Measurements from ENCODE around the gene THOP1.
"Not testable (repeated sequence)": the region's sequence is repeated elsewhere in the genome, so short reads cannot be mapped to it uniquely, and the experiment has no call there.

The THOP1 gene

GRCh38 chr19:2779121-2779740 is 6.1 kb upstream of the THOP1 start:
- DNase-seq (ENCODE audit: low read depth, low spot score): no peak
- no peak overlapping the region for H3K4me3 ChIP-seq (ENCODE audit: low read length)

DNA sequence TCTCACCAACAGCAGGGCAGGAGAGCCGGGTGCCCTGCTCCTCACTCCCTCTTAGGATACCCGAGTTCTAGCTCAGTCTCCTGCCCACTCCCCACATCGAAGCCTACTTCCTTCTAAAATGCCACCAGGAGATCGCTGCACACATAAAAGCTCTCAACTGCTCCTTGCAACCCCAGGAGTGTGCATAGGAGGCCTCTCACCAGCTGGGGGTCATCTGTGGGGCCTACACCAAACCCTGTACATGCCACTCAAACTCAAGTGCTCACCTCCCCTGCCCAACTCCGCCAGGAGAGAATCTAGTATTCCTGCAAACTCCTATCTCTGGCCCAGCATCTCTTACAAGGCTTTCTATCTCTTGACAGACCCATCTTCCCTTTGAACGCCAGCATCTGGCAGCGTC is 5.0 kb upstream of the THOP1 start:
- DNase-seq (ENCODE audit: low read depth, low spot score): no peak
- H3K4me3 ChIP-seq (ENCODE audit: low read length): no peak overlapping the region

- no peak for DNase-seq (ENCODE audit: low read depth, low spot score)
Measured at GRCh38 chr19:2782329-2782935, 2.9 kb upstream of the THOP1 start.

DNA sequence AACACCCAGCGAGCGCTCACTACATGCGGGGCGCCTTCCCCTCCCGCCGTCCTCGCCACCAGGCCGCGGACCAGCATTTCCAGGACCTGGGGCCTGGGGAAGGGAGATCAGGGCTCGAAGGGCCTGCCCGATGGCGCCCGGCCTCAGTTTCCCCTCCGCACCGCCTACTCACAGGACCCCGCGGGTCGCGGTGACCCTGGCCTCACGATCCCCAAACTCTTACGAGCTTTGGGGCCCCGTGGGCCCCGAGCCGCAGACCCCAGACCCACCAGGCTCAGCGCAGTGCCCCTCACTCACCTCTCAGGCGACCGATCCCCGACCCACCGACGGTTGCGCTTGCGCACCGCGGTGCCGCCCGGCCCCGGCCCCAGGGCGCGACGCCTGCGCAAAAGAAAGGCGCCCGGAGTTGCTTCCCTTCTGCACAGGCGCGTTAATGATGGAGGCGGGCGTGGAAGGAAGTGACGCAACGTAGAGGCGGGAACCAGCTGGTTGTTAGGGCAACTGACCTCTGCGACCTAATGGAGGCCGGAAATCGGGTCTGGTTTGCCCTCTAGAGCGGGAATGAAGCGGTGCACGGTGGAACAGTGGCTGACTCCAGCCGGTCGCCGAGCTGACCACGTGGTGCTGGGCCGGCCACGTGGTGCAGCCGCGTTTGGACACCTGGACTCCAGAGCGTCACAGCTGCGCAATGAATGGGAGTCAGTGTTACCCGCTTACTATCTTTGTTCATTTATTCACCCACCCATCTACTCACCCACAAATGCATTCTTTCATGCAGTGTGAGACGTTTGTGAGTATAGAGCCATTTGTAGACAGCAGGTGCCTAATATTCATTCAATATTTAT is 2.1 kb upstream of the THOP1 start, which contains the start of gene SGTA:
Gene SGTA, minus strand, starts transcription at position 338 of the 845 bp plus-strand sequence. CDS start 14,205 bp downstream, outside the sequence.
- peak within 1 kb of the TSS; percentile 94 for H3K4me3 ChIP-seq (ENCODE audit: low read length)
- DNase-seq (ENCODE audit: low read depth, low spot score): peak; percentile 97

More at GRCh38 chr19:2782329-2782935, 2.9 kb upstream of the THOP1 start:
- H3K4me3 ChIP-seq (ENCODE audit: low read length): peak overlapping the region; percentile 94

GRCh38 chr19:2783781-2784145 is 1.5 kb upstream of the THOP1 start:
- peak overlapping the region; percentile 94 for H3K4me3 ChIP-seq (ENCODE audit: low read length)

GRCh38 chr19:2787115-2787514 is 1.8 kb downstream of the THOP1 start:
- no peak overlapping the region for H3K4me3 ChIP-seq (ENCODE audit: low read length)
- no peak for DNase-seq (ENCODE audit: low read depth, low spot score)

More at GRCh38 chr19:2783781-2784145, 1.5 kb upstream of the THOP1 start:
- no peak for DNase-seq (ENCODE audit: low read depth, low spot score)

- DNase-seq (ENCODE audit: low read depth, low spot score): no peak
- H3K4me3 ChIP-seq (ENCODE audit: low read length): no peak overlapping the region
Measured at GRCh38 chr19:2788237-2788636, 2.9 kb downstream of the THOP1 start.

DNA sequence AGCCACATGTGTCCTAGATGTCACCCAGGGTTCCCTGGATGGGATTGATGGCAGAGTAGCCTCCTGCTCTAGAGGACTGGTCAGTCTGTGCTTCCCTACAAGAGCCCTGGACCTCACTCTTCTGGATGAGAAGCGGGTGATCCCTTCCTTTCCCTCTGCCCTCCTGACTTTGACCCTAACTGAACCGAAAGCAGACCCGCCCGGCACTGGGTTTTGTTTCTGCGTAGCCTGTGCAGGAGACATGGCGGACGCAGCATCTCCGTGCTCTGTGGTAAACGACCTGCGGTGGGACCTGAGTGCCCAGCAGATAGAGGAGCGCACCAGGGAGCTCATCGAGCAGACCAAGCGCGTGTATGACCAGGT is 4.9 kb downstream of the THOP1 start:
- no peak for DNase-seq (ENCODE audit: low read depth, low spot score)
- no peak overlapping the region for H3K4me3 ChIP-seq (ENCODE audit: low read length)

DNA sequence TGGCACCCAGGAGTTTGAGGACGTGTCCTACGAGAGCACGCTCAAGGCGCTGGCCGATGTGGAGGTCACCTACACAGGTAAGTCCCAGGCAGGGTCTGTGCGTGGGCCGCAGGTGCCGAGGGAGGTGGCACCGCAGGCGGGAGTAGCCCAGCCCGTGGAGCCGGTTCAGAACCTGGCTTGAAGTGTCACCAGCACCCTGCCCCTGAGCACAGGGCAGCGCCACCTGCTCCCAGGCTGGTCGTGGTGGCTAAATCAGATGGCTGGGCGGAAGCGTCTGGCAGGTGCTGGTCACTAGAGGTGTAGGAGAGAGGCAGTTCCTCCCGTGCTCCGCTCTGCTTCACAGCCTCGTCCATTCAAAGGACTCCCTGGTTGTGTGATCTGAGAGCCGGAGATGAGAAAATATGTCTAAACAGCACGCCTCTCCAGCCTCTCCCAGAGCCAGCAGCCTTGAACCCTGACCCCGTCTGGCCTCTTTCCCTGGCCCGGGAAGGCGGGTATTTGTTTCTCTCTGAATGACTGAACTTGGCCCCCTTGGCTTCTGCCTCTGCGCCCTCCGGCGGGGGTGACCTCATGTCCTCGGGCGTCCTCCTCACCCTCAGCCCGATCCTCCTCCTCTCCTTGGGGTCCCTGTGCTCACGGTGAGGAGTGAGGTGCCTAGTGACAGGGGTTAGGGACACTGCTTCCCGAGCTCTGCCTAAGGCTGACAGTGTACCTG is 5.4 kb downstream of the THOP1 start:
- no peak for DNase-seq (ENCODE audit: low read depth, low spot score)
- H3K4me3 ChIP-seq (ENCODE audit: low read length): no peak overlapping the region

GRCh38 chr19:2791440-2791839 is 6.1 kb downstream of the THOP1 start:
- DNase-seq (ENCODE audit: low read depth, low spot score): no peak
- H3K4me3 ChIP-seq (ENCODE audit: low read length): no peak overlapping the region

DNA sequence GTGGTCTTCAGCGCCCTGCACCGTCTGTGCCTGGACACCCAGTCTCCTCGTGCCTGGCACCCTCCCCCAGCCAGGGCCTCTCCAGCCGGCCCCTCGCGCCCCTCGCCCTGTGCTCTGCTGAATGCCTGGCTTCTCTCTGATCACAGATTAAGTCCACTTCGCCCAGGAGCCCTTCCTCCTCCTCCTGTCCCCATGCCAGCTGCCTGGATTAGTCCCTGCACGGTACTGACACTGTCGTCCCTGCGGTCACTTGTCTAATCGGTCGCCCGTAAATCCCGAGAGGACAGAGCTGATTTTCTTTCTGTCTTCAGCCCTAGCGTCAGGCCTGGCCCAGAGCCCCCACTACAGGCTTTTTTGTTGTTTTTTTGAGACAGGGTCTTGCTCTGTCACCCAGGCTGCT is 6.6 kb downstream of the THOP1 start:
- H3K4me3 ChIP-seq (ENCODE audit: low read length): no peak overlapping the region
- DNase-seq (ENCODE audit: low read depth, low spot score): no peak

- not testable (repeated sequence) for DNase-seq (ENCODE audit: low read depth, low spot score); H3K4me3 ChIP-seq (ENCODE audit: low read length)
Measured at GRCh38 chr19:2792666-2793065, 7.4 kb downstream of the THOP1 start.

DNA sequence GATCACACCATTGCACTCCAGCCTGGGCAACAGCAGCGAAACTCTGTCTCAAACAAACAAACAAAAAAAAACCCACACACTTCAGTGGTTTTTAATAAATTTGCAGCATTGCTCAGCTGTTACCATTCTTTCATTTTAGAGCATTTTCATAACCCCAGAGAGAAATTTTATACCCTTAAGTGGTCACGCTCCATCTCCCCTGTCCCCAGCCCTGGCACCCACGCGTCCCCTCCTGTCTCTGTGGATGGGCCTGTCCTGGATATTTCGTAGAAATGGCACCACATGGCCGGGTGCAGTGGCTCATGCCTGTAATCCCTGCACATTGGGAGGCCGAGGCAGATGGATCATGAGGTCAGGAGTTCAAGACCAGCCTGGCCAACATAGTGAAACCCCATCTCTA is 7.8 kb downstream of the THOP1 start:
- no peak for DNase-seq (ENCODE audit: low read depth, low spot score)
- H3K4me3 ChIP-seq (ENCODE audit: low read length): no peak overlapping the region

DNA sequence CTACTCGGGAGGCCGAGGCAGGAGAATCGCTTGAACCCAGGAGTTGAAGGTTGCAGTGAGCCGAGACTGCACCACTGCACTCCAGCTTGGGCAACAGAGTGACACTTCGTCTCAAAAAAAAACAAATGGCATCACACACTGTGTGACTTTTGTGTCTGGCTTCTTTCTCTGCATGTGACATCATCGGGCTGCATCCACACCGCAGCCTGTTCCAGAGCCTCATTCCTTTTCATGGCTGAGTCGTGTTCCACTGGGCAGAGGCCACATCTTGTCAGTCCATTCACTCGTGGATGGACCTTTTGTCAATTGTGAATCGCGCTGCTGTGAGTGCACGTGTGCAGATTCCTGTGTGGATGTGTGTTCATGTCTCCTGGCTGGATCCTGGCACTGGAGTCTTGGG is 8.3 kb downstream of the THOP1 start:
- no peak overlapping the region for H3K4me3 ChIP-seq (ENCODE audit: low read length)

DNA sequence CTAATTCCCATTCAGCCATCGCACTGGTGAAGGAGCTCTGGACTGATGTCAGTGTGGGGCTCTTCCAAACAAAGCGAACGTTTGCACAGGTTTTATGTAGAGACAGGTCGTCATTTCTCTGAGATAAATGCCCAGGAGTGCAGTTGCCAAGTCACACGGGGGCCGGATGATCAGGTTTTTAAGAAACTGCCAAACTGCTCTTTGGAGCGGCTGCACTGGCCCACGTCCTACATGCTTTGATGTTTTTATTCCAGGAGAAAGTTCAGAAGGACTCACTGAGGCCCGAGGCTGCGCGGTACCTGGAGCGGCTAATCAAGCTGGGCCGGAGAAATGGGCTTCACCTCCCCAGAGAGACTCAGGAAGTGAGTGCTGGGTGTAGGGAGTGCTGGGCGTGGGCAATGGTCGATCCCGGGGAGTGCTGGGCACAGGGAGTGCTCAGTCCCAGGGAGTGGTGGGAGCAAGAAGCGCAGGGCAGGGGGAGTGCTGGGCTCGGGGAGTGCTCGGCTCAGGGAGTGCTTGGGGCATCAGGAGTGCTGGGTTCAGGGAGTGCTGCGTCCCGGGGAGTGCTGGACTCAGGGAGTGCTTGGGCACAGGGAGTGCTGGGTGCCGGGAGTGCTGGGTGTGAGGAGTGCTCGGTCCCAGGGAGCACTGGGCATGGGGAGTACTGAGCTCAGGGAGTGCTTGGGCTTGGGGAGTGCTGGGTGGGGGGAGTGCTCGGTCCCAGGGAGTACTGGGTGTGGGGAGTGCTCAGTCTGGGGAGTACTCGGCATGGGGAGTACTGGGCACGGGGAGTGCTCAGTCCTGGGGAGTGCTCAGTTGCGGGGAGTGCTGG is 10.7 kb downstream of the THOP1 start:
- no peak overlapping the region for H3K4me3 ChIP-seq (ENCODE audit: low read length)
- no peak for DNase-seq (ENCODE audit: low read depth, low spot score)

More for the DNA sequence above, 8.3 kb downstream of the THOP1 start:
- no peak for DNase-seq (ENCODE audit: low read depth, low spot score)

DNA sequence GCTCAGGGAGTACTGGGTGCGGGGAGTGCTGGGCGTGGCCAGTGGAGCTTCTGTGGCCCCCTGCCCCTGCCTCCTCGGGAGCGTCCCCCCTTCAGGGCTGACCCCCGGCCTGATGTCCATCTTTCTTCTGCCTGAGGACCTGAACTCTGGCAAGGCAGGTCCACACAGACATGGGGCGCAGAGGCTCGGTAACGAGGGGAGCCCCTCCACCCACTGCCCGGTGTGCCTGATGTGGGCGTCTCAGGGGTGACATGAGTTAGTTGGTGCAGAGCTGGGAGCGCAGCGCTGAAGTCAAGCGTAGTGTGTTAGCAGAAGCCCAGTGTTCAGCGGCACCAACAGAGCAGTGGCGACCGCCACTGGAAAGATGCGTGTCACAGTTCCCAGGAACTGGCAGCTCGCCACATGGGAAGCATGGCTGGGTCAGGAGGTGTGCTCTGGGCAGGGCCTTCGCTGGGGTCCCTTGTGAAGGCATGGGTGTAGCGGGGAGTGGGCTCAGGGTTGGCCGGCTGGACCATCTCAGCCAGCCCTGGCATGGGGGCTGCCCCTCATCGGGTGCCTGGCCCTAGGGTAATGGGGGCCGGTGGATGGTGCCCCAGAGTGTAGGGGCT is 11.5 kb downstream of the THOP1 start:
- no peak overlapping the region for H3K4me3 ChIP-seq (ENCODE audit: low read length)
- DNase-seq (ENCODE audit: low read depth, low spot score): no peak

GRCh38 chr19:2797280-2797679 is 12.0 kb downstream of the THOP1 start:
- H3K4me3 ChIP-seq (ENCODE audit: low read length): no peak overlapping the region
- no peak for DNase-seq (ENCODE audit: low read depth, low spot score)

GRCh38 chr19:2798158-2798685 is 12.9 kb downstream of the THOP1 start:
- H3K4me3 ChIP-seq (ENCODE audit: low read length): no peak overlapping the region
- no peak for DNase-seq (ENCODE audit: low read depth, low spot score)
